IMR-90 (cell line): ENCODE results near the gene ELAVL4. TPM values are rescaled to one million over a fixed set of nuclear protein-coding genes. Genes with fewer than 3 reads are reported as not detected.

Experiments
- ATAC-seq: fragments of 200-7000 bp; cut with Tn5 transposase; 2 replicates; pipeline ENCODE4 v1.9.1; 2020; ENCODE audit warnings: low read depth, mild to moderate bottlenecking, moderate library complexity
- Bru-seq: library from RNA; stranded (reverse); fragments of 400-500 nt; gene quantifications from one replicate; lab custom pipeline; 2021; lab: Mats Ljungman, UMichigan
- BruChase-seq, 2 experiments: library from RNA; stranded (reverse); fragments of 400-500 nt; gene quantifications; one replicate each; lab custom pipeline; 2021; lab: Mats Ljungman, UMichigan
- BruUV-seq: library from RNA; stranded (reverse); fragments of 400-500 nt; replicated peaks from 2 replicates; lab custom pipeline; 2021; lab: Mats Ljungman, UMichigan
- CTCF ChIA-PET: fragments of 300-600 bp; formaldehyde crosslinking; extraction: SDS; loops from one replicate; lab custom pipeline; 2021; ENCODE audit warnings: antibody characterized with exemption; lab: Yijun Ruan, JAX
- POLR2A ChIA-PET: fragments of 300-600 bp; sonication (Branson Sonifier 250); formaldehyde crosslinking; loops from one replicate; lab custom pipeline; 2022; ENCODE audit warnings: antibody characterized with exemption; ENCODE audit not compliant: unreplicated experiment; lab: Charles Lee
- DNase-seq: peaks from one replicate; pipeline ENCODE4 v3.0.0; 2013
- H2AFZ ChIP-seq: replicated peaks from 2 replicates; pipeline ENCODE3; 2013; ENCODE audit warnings: low read length, mild to moderate bottlenecking; ENCODE audit not compliant: poor library complexity
- H2AK5ac ChIP-seq: 2 replicates; pipeline ENCODE4 v1.6.1; 2013; ENCODE audit warnings: low read depth, low read length, inconsistent platforms
- H2AK9ac ChIP-seq: replicated peaks from 2 replicates; pipeline ENCODE3; 2013; ENCODE audit warnings: mild to moderate bottlenecking, low read depth, low read length, moderate library complexity; ENCODE audit not compliant: poor library complexity
- H2BK120ac ChIP-seq: 2 replicates; pipeline ENCODE4 v1.6.1; 2013; ENCODE audit warnings: low read depth, low read length, inconsistent platforms
- H2BK15ac ChIP-seq: 3 replicates; pipeline ENCODE4 v1.6.1; 2013; ENCODE audit warnings: low read depth, low read length, inconsistent platforms
- H2BK20ac ChIP-seq: 2 replicates; pipeline ENCODE4 v1.6.1; 2013; ENCODE audit warnings: low read depth, mild to moderate bottlenecking, inconsistent platforms, low read length, moderate library complexity
- H2BK5ac ChIP-seq: 2 replicates; pipeline ENCODE4 v1.6.1; 2013; ENCODE audit warnings: mild to moderate bottlenecking, low read depth, low read length, inconsistent platforms; ENCODE audit not compliant: poor library complexity, severe bottlenecking
- H3K14ac ChIP-seq: replicated peaks from 2 replicates; pipeline ENCODE4 v1.6.1; 2013; ENCODE audit warnings: low read depth, low read length, inconsistent platforms
- H3K18ac ChIP-seq: 2 replicates; pipeline ENCODE4 v1.6.1; 2013; ENCODE audit warnings: low read depth, low read length, control low read depth
- H3K23ac ChIP-seq: 2 replicates; pipeline ENCODE4 v1.6.1; 2013; ENCODE audit warnings: low read depth, low read length, inconsistent platforms
- H3K27ac ChIP-seq: 2 replicates; pipeline ENCODE4 v1.5.1; 2013; ENCODE audit warnings: mild to moderate bottlenecking, control low read depth, low read length; ENCODE audit not compliant: insufficient read depth
- H3K27me3 ChIP-seq: 2 replicates; pipeline ENCODE4 v1.6.1; 2013; ENCODE audit warnings: low read length; ENCODE audit not compliant: control insufficient read depth, insufficient read depth
- H3K36me3 ChIP-seq: 2 replicates; pipeline ENCODE4 v1.6.1; 2013; ENCODE audit warnings: low read length, mixed read lengths; ENCODE audit not compliant: control insufficient read depth, insufficient read depth
- H3K4ac ChIP-seq: 2 replicates; pipeline ENCODE4 v1.6.1; 2013; ENCODE audit warnings: low read depth, low read length, inconsistent platforms
- H3K4me1 ChIP-seq: 2 replicates; pipeline ENCODE4 v1.6.1; 2013; ENCODE audit warnings: low read length, mixed read lengths; ENCODE audit not compliant: control insufficient read depth, insufficient read depth
- H3K4me2 ChIP-seq: 2 replicates; pipeline ENCODE4 v1.6.1; 2013; ENCODE audit warnings: low read depth, mild to moderate bottlenecking, control low read depth, low read length, moderate library complexity
- H3K4me3 ChIP-seq: 2 replicates; pipeline ENCODE4 v1.5.1; 2013; ENCODE audit warnings: low read depth, mild to moderate bottlenecking, control low read depth, low read length, moderate library complexity; ENCODE audit not compliant: insufficient read depth
- H3K56ac ChIP-seq: 2 replicates; pipeline ENCODE4 v1.6.1; 2013; ENCODE audit warnings: low read length, inconsistent platforms; ENCODE audit not compliant: insufficient read depth; ENCODE audit errors: extremely low read depth
- H3K79me1 ChIP-seq, 2 experiments: 2 replicates each; pipeline ENCODE4 v1.6.1; 2013; ENCODE audit warnings: low read length in 2 of 2, inconsistent platforms in 1 of 2, low read depth in 1 of 2
- H3K9ac ChIP-seq: 2 replicates; pipeline ENCODE4 v1.6.1; 2013; ENCODE audit warnings: low read depth, low read length, control low read depth
- H3K9me1 ChIP-seq: 2 replicates; pipeline ENCODE4 v1.6.1; 2013; ENCODE audit warnings: low read length, inconsistent platforms; ENCODE audit not compliant: insufficient read depth
- H3K9me3 ChIP-seq: 2 replicates; pipeline ENCODE4 v1.6.1; 2013; ENCODE audit warnings: low read length; ENCODE audit not compliant: control insufficient read depth, insufficient read depth
- H4K20me1 ChIP-seq: 2 replicates; pipeline ENCODE4 v1.6.1; 2013; ENCODE audit warnings: low read length, inconsistent platforms; ENCODE audit not compliant: insufficient read depth
- H4K5ac ChIP-seq: 2 replicates; pipeline ENCODE4 v1.6.1; 2013; ENCODE audit warnings: mild to moderate bottlenecking, low read depth, low read length, control low read depth
- H4K8ac ChIP-seq, 2 experiments: 2 replicates each; pipeline ENCODE4 v1.6.1; 2013; ENCODE audit warnings: low read depth in 2 of 2, low read length in 2 of 2, control low read depth in 1 of 2, inconsistent platforms in 1 of 2
- H4K91ac ChIP-seq: 2 replicates; pipeline ENCODE4 v1.6.1; 2013; ENCODE audit warnings: low read depth, low read length, inconsistent platforms; ENCODE audit not compliant: insufficient read depth
- MAZ ChIP-seq: IDR thresholded peaks from 2 replicates; pipeline ENCODE4 v1.6.1; 2012; ENCODE audit warnings: low read depth, mild to moderate bottlenecking, low read length, improper control_type of control experiment, moderate library complexity, borderline replicate concordance
- WGBS, 2 experiments: methylation state at CpG; one replicate each; pipeline versions ENCODE4 v1.1.5 to v1.1.7; 2013; ENCODE audit warnings: missing lambda C conversion rate in 2 of 2; ENCODE audit not compliant: insufficient read length in 1 of 2; ENCODE audit errors: extremely low coverage in 2 of 2; 5-methylcytosine and 5-hydroxymethylcytosine counted together
- dilution Hi-C: fragments of 300-500 bp; cut with HindIII; formaldehyde crosslinking; loops from one replicate; pipeline ENCODE4 v1.14.3; 2018; ENCODE audit warnings: low sequenced_read_pairs; ENCODE audit not compliant: unreplicated experiment
- in situ Hi-C: fragments of 300-500 bp; cut with MboI; formaldehyde crosslinking; loops from 3 replicates; pipeline ENCODE4 v1.14.3; 2019; ENCODE audit warnings: low sequenced_read_pairs, inconsistent platforms, mixed read lengths
- intact Hi-C: fragments of 100-400 bp; cut with micrococcal nuclease; formaldehyde crosslinking; loops from 2 replicates; pipeline ENCODE4 v1.10.0; 2022
- long read RNA-seq: library from polyadenylated mRNA; unstranded; transcript quantifications from one replicate; pipeline ENCODE4 v2.0.0, GENCODE V29; 2021; ENCODE audit not compliant: unreplicated experiment
- polyA plus RNA-seq, 3 experiments: library from polyadenylated mRNA; depleted of rRNA; stranded (reverse); fragments of >200 nt; gene quantifications; 2 replicates each; pipeline ENCODE4 v1.2.3, GENCODE V29; 2012; ENCODE audit warnings: low replicate concordance in 1 of 3
- total RNA-seq: library from RNA; depleted of rRNA; stranded (reverse); fragments of >200 nt; gene quantifications from 2 replicates; pipeline ENCODE4 v1.2.3, GENCODE V29; 2012; rRNA removed

Gene ELAVL4
- total RNA-seq (not detected in 2 replicates), polyA plus RNA-seq (2012; rRNA removed) (not detected in 2 replicates), Bru-seq, nascent RNA (not detected), BruChase-seq, experiment 1, labeled RNA remaining after a 6-hour chase (not detected), BruChase-seq, experiment 2, labeled RNA remaining after a 2-hour chase (percentile 0 among the genes with signal in this experiment)
- polyA plus RNA-seq (2012; cell fraction: cytosol; rRNA removed): not detected in 2 replicates
- not detected in 2 replicates for polyA plus RNA-seq (2012; cell fraction: nucleus; rRNA removed; ENCODE audit: low replicate concordance)
- long read RNA-seq: 0 reads

DNA sequence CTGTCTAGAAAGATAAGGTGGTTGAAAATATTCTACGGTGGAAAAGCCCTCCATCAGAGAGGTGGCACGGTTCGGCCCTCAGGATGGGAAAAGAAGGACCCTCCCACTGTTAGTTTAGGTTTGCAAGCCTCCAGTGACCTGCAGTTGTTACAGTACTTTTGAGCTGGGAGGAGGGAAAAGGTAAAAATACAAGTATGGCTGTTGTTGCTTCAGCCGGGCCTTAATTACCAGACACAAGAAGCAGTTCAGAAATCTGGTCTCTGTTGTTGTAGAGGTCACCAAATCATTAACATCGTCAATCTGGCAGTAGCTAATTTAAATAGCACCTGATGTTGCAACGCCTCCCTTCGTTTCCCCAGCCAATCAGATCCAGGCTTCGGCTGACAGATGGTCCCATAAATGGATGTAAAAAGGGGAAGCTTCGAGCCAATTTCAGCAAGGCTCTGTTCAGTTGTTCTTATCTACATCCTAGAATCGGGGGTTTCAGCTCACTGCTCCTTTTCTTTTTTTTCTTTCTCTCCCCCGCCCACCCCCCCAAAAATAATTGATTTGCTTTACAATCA, at the start of gene ELAVL4:
TSS of gene ELAVL4 (plus strand) at position 424 of the 563 bp plus-strand sequence. CDS start 270 bp downstream, outside the sequence.
- no peak within 1 kb of the TSS for H2BK20ac ChIP-seq
- intact Hi-C loops: no loop called here
- no peaks in the 10 kb centered on the region for H3K36me3 ChIP-seq
- H3K9me1 ChIP-seq: no peaks in the 10 kb centered on the region
- no peak within 1 kb of the TSS for H2AK9ac ChIP-seq
- ATAC-seq (no peak), DNase-seq (no peak)
- H2BK120ac ChIP-seq: no peak within 1 kb of the TSS
- H3K4me3 ChIP-seq: no peak within 1 kb of the TSS
- H3K4ac ChIP-seq: no peak within 1 kb of the TSS
- no TSS peak for BruUV-seq
- H3K4me2 ChIP-seq: no peak within 1 kb of the TSS
- POLR2A ChIA-PET: no interaction called here
- no peak within 1 kb of the TSS for H4K91ac ChIP-seq
- no peak within 1 kb of the TSS for H2BK15ac ChIP-seq
- in situ Hi-C loops: no loop called here
- WGBS, 2 experiments: 60% methylated on average over 1 of the region's 11 CpGs; no CpG with 5 or more reads in 1 of the 2 experiments
- no peak within 1 kb of the TSS for H3K9ac ChIP-seq
- TF ChIP-seq MAZ: no peak
- no peak within 1 kb of the TSS for H3K27ac ChIP-seq
- dilution Hi-C loops: no loop called here
- no peak within 1 kb of the TSS for H3K18ac ChIP-seq
- no peak within 1 kb of the TSS for H2BK5ac ChIP-seq
- H2AK5ac ChIP-seq: no peak within 1 kb of the TSS
- H3K27me3 ChIP-seq: no peaks in the 10 kb centered on the region
- H4K8ac ChIP-seq: no peak within 1 kb of the TSS
- no peak within 1 kb of the TSS for H2AFZ ChIP-seq
- H3K56ac ChIP-seq: no peak within 1 kb of the TSS
- H3K79me1 ChIP-seq: no peaks in the 10 kb centered on the region
- CTCF ChIA-PET: no interaction called here
- H3K23ac ChIP-seq: no peak within 1 kb of the TSS
- no peaks in the 10 kb centered on the region; the same call in none of the 2 replicates for H3K9me3 ChIP-seq
- H3K4me1 ChIP-seq: no peaks in the 10 kb centered on the region
- no peak within 1 kb of the TSS for H4K5ac ChIP-seq
- no peak within 1 kb of the TSS for H3K14ac ChIP-seq
- no peaks in the 10 kb centered on the region for H4K20me1 ChIP-seq
